OCI-LY1 (cell line): Measurements from ENCODE around the gene MIA3.

Experiments used
- H2AFZ ChIP-seq: fragments of 200-600 bp; sonication (generic), shearing (Covaris generic); 2 replicates; pipeline ENCODE4 v1.6.0; 2014; ENCODE audit warnings: antibody characterized with exemption, mild to moderate bottlenecking, low read length
- H3F3A ChIP-seq: fragments of 200-600 bp; sonication (generic), shearing (Covaris generic); 2 replicates; pipeline ENCODE4 v1.6.0; 2014; ENCODE audit warnings: mild to moderate bottlenecking, antibody characterized with exemption, low read length, moderate library complexity; ENCODE audit not compliant: insufficient read depth
- H3K27ac ChIP-seq: fragments of 200-600 bp; sonication (generic); 2 replicates; pipeline ENCODE4 v1.5.1; 2014; ENCODE audit warnings: low read length, mixed run types, mild to moderate bottlenecking, low read depth; ENCODE audit not compliant: poor library complexity, severe bottlenecking
- H3K27me3 ChIP-seq: fragments of 200-600 bp; sonication (generic); 2 replicates; pipeline ENCODE4 v1.6.0; 2014; ENCODE audit warnings: antibody characterized with exemption, mild to moderate bottlenecking, low read length, moderate library complexity; ENCODE audit not compliant: insufficient read depth
- H3K36me3 ChIP-seq: fragments of 200-600 bp; sonication (generic); 2 replicates; pipeline ENCODE4 v1.6.1; 2014; ENCODE audit warnings: mild to moderate bottlenecking, antibody characterized with exemption, low read length, moderate library complexity, mixed read lengths; ENCODE audit not compliant: insufficient read depth
- H3K4me1 ChIP-seq: fragments of 200-600 bp; sonication (generic); 2 replicates; pipeline ENCODE4 v1.5.1; 2014; ENCODE audit warnings: mild to moderate bottlenecking, low read length, moderate library complexity; ENCODE audit not compliant: insufficient read depth, severe bottlenecking
- H3K4me2 ChIP-seq: fragments of 200-600 bp; sonication (generic), shearing (Covaris generic); 2 replicates; pipeline ENCODE4 v1.6.1; 2014; ENCODE audit warnings: low read length
- H3K4me3 ChIP-seq: fragments of 200-600 bp; sonication (generic); 2 replicates; pipeline ENCODE4 v1.5.1; 2014; ENCODE audit warnings: low read length, low read depth, mild to moderate bottlenecking, mixed read lengths; ENCODE audit not compliant: poor library complexity, severe bottlenecking
- H3K79me2 ChIP-seq: fragments of 200-600 bp; shearing (Covaris generic); 2 replicates; pipeline ENCODE4 v1.6.1; 2016; ENCODE audit warnings: mixed run types, low read length, mixed read lengths; ENCODE audit not compliant: insufficient read depth
- H3K9ac ChIP-seq: fragments of 200-600 bp; sonication (generic), shearing (Covaris generic); 2 replicates; pipeline ENCODE4 v1.6.1; 2014; ENCODE audit warnings: mild to moderate bottlenecking, low read length, mixed read lengths
- H3K9me2 ChIP-seq: fragments of 200-600 bp; sonication (generic), shearing (Covaris generic); 2 replicates; pipeline ENCODE4 v1.6.1; 2014; ENCODE audit warnings: low read depth, mild to moderate bottlenecking, low read length, mixed read lengths
- H3K9me3 ChIP-seq: fragments of 200-600 bp; shearing (Covaris generic); 2 replicates; pipeline ENCODE4 v1.6.1; 2014; ENCODE audit warnings: low read length, mixed read lengths
- H4K20me1 ChIP-seq: fragments of 200-600 bp; sonication (generic), shearing (Covaris generic); 2 replicates; pipeline ENCODE4 v1.6.0; 2016; ENCODE audit warnings: mild to moderate bottlenecking, low read length; ENCODE audit not compliant: insufficient read depth
- EZH2 ChIP-seq: fragments of 200-600 bp; sonication (generic), shearing (Covaris generic); IDR thresholded peaks from 2 replicates; pipeline ENCODE4 v1.8.0; 2017; ENCODE audit warnings: borderline replicate concordance, mixed run types, mild to moderate bottlenecking, antibody characterized with exemption, low read length, moderate library complexity, mixed read lengths
- TF ChIP-seq, protein P1 (sequence below): fragments of 200-600 bp; sonication (generic), shearing (Covaris generic); IDR thresholded peaks from 2 replicates; pipeline ENCODE4 v1.5.1; 2017; ENCODE audit warnings: mild to moderate bottlenecking, antibody characterized with exemption, low read length, moderate library complexity, mixed read lengths

MIA3 gene

DNA sequence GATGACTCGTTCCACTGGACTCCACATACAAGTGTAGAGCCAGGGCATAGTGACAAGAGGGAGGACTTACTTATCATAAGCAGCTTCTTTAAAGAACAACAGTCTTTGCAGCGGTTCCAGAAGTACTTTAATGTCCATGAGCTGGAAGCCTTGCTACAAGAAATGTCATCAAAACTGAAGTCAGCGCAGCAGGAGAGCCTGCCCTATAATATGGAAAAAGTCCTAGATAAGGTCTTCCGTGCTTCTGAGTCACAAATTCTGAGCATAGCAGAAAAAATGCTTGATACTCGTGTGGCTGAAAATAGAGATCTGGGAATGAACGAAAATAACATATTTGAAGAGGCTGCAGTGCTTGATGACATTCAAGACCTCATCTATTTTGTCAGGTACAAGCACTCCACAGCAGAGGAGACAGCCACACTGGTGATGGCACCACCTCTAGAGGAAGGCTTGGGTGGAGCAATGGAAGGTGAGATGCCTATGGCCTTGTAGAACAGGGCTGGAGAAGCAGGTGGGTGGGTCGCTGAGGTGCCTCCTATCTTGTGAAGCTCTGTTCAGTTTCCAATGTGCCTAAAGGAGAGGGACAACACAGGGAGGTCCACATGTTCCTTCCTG lies 12.1 kb downstream of the MIA3 start:
- no peaks in the 10 kb centered on the region for H4K20me1 ChIP-seq
- H3K9ac ChIP-seq: no peak overlapping the region
- no peaks in the 10 kb centered on the region for H3K79me2 ChIP-seq
- no peaks in the 10 kb centered on the region for H3K9me2 ChIP-seq
- H3K27me3 ChIP-seq: no peaks in the 10 kb centered on the region
- H3F3A ChIP-seq: no peaks in the 10 kb centered on the region
- no peak overlapping the region for H3K27ac ChIP-seq
- H2AFZ ChIP-seq: no peak overlapping the region
- H3K36me3 ChIP-seq: peaks cover 25% of the 10 kb centered on the region
- TF ChIP-seq, protein P1, sequence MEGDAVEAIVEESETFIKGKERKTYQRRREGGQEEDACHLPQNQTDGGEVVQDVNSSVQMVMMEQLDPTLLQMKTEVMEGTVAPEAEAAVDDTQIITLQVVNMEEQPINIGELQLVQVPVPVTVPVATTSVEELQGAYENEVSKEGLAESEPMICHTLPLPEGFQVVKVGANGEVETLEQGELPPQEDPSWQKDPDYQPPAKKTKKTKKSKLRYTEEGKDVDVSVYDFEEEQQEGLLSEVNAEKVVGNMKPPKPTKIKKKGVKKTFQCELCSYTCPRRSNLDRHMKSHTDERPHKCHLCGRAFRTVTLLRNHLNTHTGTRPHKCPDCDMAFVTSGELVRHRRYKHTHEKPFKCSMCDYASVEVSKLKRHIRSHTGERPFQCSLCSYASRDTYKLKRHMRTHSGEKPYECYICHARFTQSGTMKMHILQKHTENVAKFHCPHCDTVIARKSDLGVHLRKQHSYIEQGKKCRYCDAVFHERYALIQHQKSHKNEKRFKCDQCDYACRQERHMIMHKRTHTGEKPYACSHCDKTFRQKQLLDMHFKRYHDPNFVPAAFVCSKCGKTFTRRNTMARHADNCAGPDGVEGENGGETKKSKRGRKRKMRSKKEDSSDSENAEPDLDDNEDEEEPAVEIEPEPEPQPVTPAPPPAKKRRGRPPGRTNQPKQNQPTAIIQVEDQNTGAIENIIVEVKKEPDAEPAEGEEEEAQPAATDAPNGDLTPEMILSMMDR: no peak
- no peak for TF ChIP-seq EZH2
- H3K4me1 ChIP-seq: no peaks in the 10 kb centered on the region
- no peaks in the 10 kb centered on the region for H3K9me3 ChIP-seq
- no peak overlapping the region for H3K4me3 ChIP-seq
- no peak overlapping the region for H3K4me2 ChIP-seq

- H3K27me3 ChIP-seq: no peaks in the 10 kb centered on the region
- H3K9me2 ChIP-seq: no peaks in the 10 kb centered on the region
- H3K9me3 ChIP-seq: no peaks in the 10 kb centered on the region
- no peak overlapping the region for H3K4me2 ChIP-seq
- no peak overlapping the region for H3K4me3 ChIP-seq
- H3K79me2 ChIP-seq: no peaks in the 10 kb centered on the region
- no peak overlapping the region for H2AFZ ChIP-seq
- no peaks in the 10 kb centered on the region for H4K20me1 ChIP-seq
- TF ChIP-seq EZH2: no peak
- H3K27ac ChIP-seq: no peak overlapping the region
- no peaks in the 10 kb centered on the region for H3K4me1 ChIP-seq
- H3K9ac ChIP-seq: no peak overlapping the region
- peaks cover 31% of the 10 kb centered on the region for H3K36me3 ChIP-seq
- no peaks in the 10 kb centered on the region for H3F3A ChIP-seq
These were observed 13.8 kb downstream of the MIA3 start for GRCh38 chr1:222631611-222632208.

DNA sequence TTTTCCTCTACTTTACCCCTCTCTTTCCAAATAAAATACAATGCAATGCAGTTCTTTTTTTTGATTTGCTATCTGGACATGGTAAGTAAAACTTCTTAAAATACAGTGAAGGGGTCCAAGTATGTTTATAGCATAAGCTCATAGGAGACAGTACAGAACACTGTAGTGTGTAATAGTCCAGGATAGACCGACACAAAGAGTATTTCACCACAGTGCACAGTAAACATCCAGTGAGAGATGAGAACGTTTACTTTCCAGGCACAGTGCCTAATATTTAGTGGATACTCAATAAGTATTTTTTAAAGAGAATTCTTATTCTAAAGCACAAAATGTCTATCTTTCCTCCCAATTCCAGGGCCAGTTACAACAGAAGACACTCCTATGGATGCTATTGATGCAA lies 14.9 kb downstream of the MIA3 start:
- H3K4me1 ChIP-seq: no peaks in the 10 kb centered on the region
- no peaks in the 10 kb centered on the region for H3F3A ChIP-seq
- H3K9ac ChIP-seq: no peak overlapping the region
- no peak overlapping the region for H3K4me3 ChIP-seq
- TF ChIP-seq, protein P1: no peak
- TF ChIP-seq EZH2: no peak
- H2AFZ ChIP-seq: no peak overlapping the region
- H3K27ac ChIP-seq: no peak overlapping the region
- H3K27me3 ChIP-seq: no peaks in the 10 kb centered on the region
- peaks cover 24% of the 10 kb centered on the region; the same call in 1 of the 2 replicates for H3K36me3 ChIP-seq
- no peaks in the 10 kb centered on the region for H4K20me1 ChIP-seq
- no peaks in the 10 kb centered on the region for H3K9me2 ChIP-seq
- no peak overlapping the region for H3K4me2 ChIP-seq
- H3K9me3 ChIP-seq: no peaks in the 10 kb centered on the region
- H3K79me2 ChIP-seq: no peaks in the 10 kb centered on the region
